NCI-H1105 (cell line): ENCODE results near the gene ARHGEF28.

Experiments
- DNase-seq: peaks from one replicate; lab custom pipeline; 2025; lab: John Stamatoyannopoulos, UW

The ARHGEF28 gene

GRCh38 chr5:73692166-73692640, 66.2 kb downstream of the ARHGEF28 start:
- DNase-seq: no peak

GRCh38 chr5:73692981-73693380, 67.0 kb downstream of the ARHGEF28 start:
- DNase-seq: no peak

GRCh38 chr5:73693573-73694061, 67.6 kb downstream of the ARHGEF28 start:
- no peak for DNase-seq

- DNase-seq: no peak
Observed at GRCh38 chr5:73694089-73694488, 68.1 kb downstream of the ARHGEF28 start.

- DNase-seq: no peak
Observed at GRCh38 chr5:73698011-73698410, 72.0 kb downstream of the ARHGEF28 start.

GRCh38 chr5:73701566-73701965, 75.6 kb downstream of the ARHGEF28 start:
- DNase-seq: no peak

- DNase-seq: no peak
Observed at GRCh38 chr5:73702534-73702933, 76.5 kb downstream of the ARHGEF28 start.

GRCh38 chr5:73702951-73703350, 77.0 kb downstream of the ARHGEF28 start:
- DNase-seq: no peak

- no peak for DNase-seq
Observed at GRCh38 chr5:73705364-73705763, 79.4 kb downstream of the ARHGEF28 start.

- DNase-seq: no peak
Observed at GRCh38 chr5:73706963-73707362, 81.0 kb downstream of the ARHGEF28 start.

- no peak for DNase-seq
Observed at GRCh38 chr5:73709536-73710129, 83.6 kb downstream of the ARHGEF28 start.

GRCh38 chr5:73716284-73716808, 90.3 kb downstream of the ARHGEF28 start:
- no peak for DNase-seq

- DNase-seq: no peak
Observed at GRCh38 chr5:73718762-73719161, 92.8 kb downstream of the ARHGEF28 start.

- DNase-seq: no peak
Observed at GRCh38 chr5:73719632-73720031, 93.6 kb downstream of the ARHGEF28 start.

- no peak for DNase-seq
Observed at GRCh38 chr5:73722231-73722630, 96.2 kb downstream of the ARHGEF28 start.

GRCh38 chr5:73726071-73726470, 100.1 kb downstream of the ARHGEF28 start:
- no peak for DNase-seq

GRCh38 chr5:73726606-73727231, 100.7 kb downstream of the ARHGEF28 start:
- DNase-seq: no peak

GRCh38 chr5:73727470-73727869, 101.5 kb downstream of the ARHGEF28 start:
- no peak for DNase-seq

- no peak for DNase-seq
Observed at GRCh38 chr5:73728493-73729273, 102.7 kb downstream of the ARHGEF28 start.

- no peak for DNase-seq
Observed at GRCh38 chr5:73729329-73729728, 103.3 kb downstream of the ARHGEF28 start.

- no peak for DNase-seq
Observed at GRCh38 chr5:73732045-73732444, 106.0 kb downstream of the ARHGEF28 start.

- no peak for DNase-seq
Observed at GRCh38 chr5:73733219-73733618, 107.2 kb downstream of the ARHGEF28 start.
